ENCODE results near the gene TRAM2. TPM values are rescaled to one million over a fixed set of nuclear protein-coding genes. Genes with fewer than 3 reads are reported as not detected.

The TRAM2 gene
- total and polyA plus RNA-seq, 2 of the 13 experiments (the other 11 are each of a cell fraction or from before 2014, with no cell fraction given) = 49.1 to 72.5 TPM

- no peak for TF ChIP-seq AKNA (CRISPR knock-in tag; IDR thresholded peaks at IDR 0.05; ENCODE audit: borderline replicate concordance)
- TF ChIP-seq HNRNPUL1 (IDR thresholded peaks at IDR 0.05; ENCODE audit: low read depth, low read length) = no peak
- TF ChIP-seq ISL2 (CRISPR knock-in tag; IDR thresholded peaks at IDR 0.05) = no peak; the same call in 1 of the 2 replicates
- TF ChIP-seq ZNF720 (CRISPR knock-in tag; IDR thresholded peaks at IDR 0.05) = no peak
- TF ChIP-seq ZBTB38 (CRISPR knock-in tag; IDR thresholded peaks at IDR 0.05) = no peak; the same call in 1 of the 2 replicates
- TF ChIP-seq ZNF780A (CRISPR knock-in tag; IDR thresholded peaks at IDR 0.05) = no peak
- no peak for TF ChIP-seq CREB1 (IDR thresholded peaks at IDR 0.05)
- TF ChIP-seq CREB1 (CRISPR knock-in tag; IDR thresholded peaks at IDR 0.05) = no peak
- TF ChIP-seq RCOR2 (CRISPR knock-in tag; IDR thresholded peaks at IDR 0.05) = no peak
- TF ChIP-seq SPEN (CRISPR knock-in tag; IDR thresholded peaks at IDR 0.05; ENCODE audit: low read depth) = peak; percentile 14; the same call in 1 of the 2 replicates
- peak; percentile 37; the same call in 1 of the 2 replicates for TF ChIP-seq DMAP1 (CRISPR knock-in tag; IDR thresholded peaks at IDR 0.05)
- TF ChIP-seq ZNF609 (CRISPR knock-in tag; IDR thresholded peaks at IDR 0.05; ENCODE audit: borderline replicate concordance) = 0 out of 2 replicates have a peak, but pooled peaks have one; percentile 40
- TF ChIP-seq IKZF5 (CRISPR knock-in tag; IDR thresholded peaks at IDR 0.05) = no peak
- no peak for TF ChIP-seq FOSL1 (CRISPR knock-in tag; IDR thresholded peaks at IDR 0.05; ENCODE audit: borderline replicate concordance)
- TF ChIP-seq PHF21A (CRISPR knock-in tag; IDR thresholded peaks at IDR 0.05) = no peak; the same call in 1 of the 2 replicates
- TF ChIP-seq TBP (CRISPR knock-in tag; IDR thresholded peaks at IDR 0.05) = no peak
- TF ChIP-seq IKZF4 (CRISPR knock-in tag; IDR thresholded peaks at IDR 0.05; ENCODE audit: borderline replicate concordance, low read depth, not compliant biosample characterization) = no peak
- TF ChIP-seq RFX1 (IDR thresholded peaks at IDR 0.05) = no peak
Measured at GRCh38 chr6:52545406-52546119, 31.3 kb downstream of the TRAM2 start (continued).

Data from HepG2 (cell line).